H1 (cell line): ENCODE data around the gene MMP15. TPM values are rescaled to one million over a fixed set of nuclear protein-coding genes. Genes with fewer than 3 reads are reported as not detected.

Source experiments
- ATF3 ChIP-seq: IDR thresholded peaks from 2 replicates; pipeline ENCODE4 v1.6.1; 2011; ENCODE audit warnings: low read depth, mild to moderate bottlenecking, low read length; ENCODE audit not compliant: insufficient read depth
- MAFK ChIP-seq: IDR thresholded peaks from 2 replicates; pipeline ENCODE4 v1.6.1; 2012; ENCODE audit warnings: low read depth, mild to moderate bottlenecking, improper control_type of control experiment, low read length
- MAX ChIP-seq: IDR thresholded peaks from 2 replicates; pipeline ENCODE4 v1.6.1; 2012; ENCODE audit warnings: inconsistent platforms
- polyA plus RNA-seq, 7 experiments: library from polyadenylated mRNA; depleted of rRNA in 3 of 7; stranded (reverse) in 5 of 7; unstranded in 2 of 7; fragments of >200 nt in 5 of 7; fragments of 200-250 nt in 2 of 7; gene quantifications; 1 replicate in 5 of 7; 2 replicates in 1 of 7; 4 replicates in 1 of 7; pipeline versions ENCODE4 v1.2.1 to v1.2.3, GENCODE V29; 2011 to 2013; ENCODE audit warnings: missing spikeins in 2 of 7, mixed read lengths in 2 of 7
- total RNA-seq: library from RNA; stranded (reverse); fragmentation: NEBNext Ultra II Directional; extraction: Animal tissue kit (Norgen Biotek cat#: 25700); gene quantifications from 2 replicates; pipeline ENCODE4 v1.2.1, GENCODE V29; 2021

MMP15 gene
- total and polyA plus RNA-seq, 2 of the 8 experiments (the other 6 are each of a cell fraction or from before 2014, with no cell fraction given): 38.5 to 42.2 TPM

DNA sequence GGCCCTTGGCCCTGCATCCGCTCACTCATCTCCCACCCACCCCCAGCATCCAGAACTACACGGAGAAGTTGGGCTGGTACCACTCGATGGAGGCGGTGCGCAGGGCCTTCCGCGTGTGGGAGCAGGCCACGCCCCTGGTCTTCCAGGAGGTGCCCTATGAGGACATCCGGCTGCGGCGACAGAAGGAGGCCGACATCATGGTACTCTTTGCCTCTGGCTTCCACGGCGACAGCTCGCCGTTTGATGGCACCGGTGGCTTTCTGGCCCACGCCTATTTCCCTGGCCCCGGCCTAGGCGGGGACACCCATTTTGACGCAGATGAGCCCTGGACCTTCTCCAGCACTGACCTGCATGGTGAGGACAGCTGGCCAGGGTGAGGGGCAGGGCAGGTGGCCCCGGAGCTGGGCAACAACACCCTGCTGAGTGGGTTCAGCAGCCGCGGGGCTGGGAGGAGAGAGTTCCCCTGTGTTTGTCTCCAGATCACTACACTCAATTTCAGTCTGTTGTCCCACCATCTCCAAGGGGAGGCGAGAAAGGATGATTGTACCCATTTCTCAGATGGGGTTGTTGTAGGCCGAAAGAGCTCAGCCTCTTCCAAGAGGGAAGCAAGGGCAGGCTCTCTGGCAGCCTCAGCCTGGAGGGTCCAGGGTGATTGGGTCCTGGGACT lies 14.4 kb downstream of the MMP15 start (continued):
- no peak for TF ChIP-seq ATF3
- no peak for TF ChIP-seq MAX
- TF ChIP-seq MAFK: no peak
